Activated B cell treated with CpG ODN at 0.5 μM for 24 hours (primary cell): ENCODE measurements around the gene EMILIN1. TPM values are rescaled to one million over a fixed set of nuclear protein-coding genes. Genes with fewer than 3 reads are reported as not detected.

ENCODE experiments used
- ATAC-seq: fragments of 200-7000 bp; cut with Tn5 transposase; one replicate; pipeline ENCODE4 v1.10.0; 2021; ENCODE audit warnings: low read depth, mild to moderate bottlenecking, moderate library complexity
- CTCF ChIA-PET: fragments of 350-600 bp; sonication (Branson Sonifier 250); formaldehyde crosslinking; loops from one replicate; lab custom pipeline; 2021; ENCODE audit warnings: antibody characterized with exemption; lab: Charles Lee
- POLR2A ChIA-PET: fragments of 350-600 bp; sonication (Branson Sonifier 250); formaldehyde crosslinking; loops from one replicate; lab custom pipeline; 2021; ENCODE audit warnings: antibody characterized with exemption; lab: Charles Lee
- DNase-seq: peaks from one replicate; pipeline ENCODE4 v3.0.0; 2022
- H3K27ac Mint-ChIP-seq: one replicate; pipeline ENCODE4 v1.8.0; 2020; ENCODE audit warnings: mixed read lengths
- H3K27me3 Mint-ChIP-seq: one replicate; pipeline ENCODE4 v1.8.0; 2021; ENCODE audit warnings: mixed read lengths
- H3K36me3 Mint-ChIP-seq: one replicate; pipeline ENCODE4 v1.8.0; 2021; ENCODE audit warnings: low read depth, mixed read lengths
- H3K4me1 Mint-ChIP-seq: one replicate; pipeline ENCODE4 v1.8.0; 2021; ENCODE audit warnings: mixed read lengths
- H3K4me3 Mint-ChIP-seq: one replicate; pipeline ENCODE4 v1.8.0; 2020; ENCODE audit warnings: mild to moderate bottlenecking, mixed read lengths
- H3K9me3 Mint-ChIP-seq: one replicate; pipeline ENCODE4 v1.8.0; 2020; ENCODE audit warnings: mixed read lengths
- intact Hi-C: fragments of 100-400 bp; cut with micrococcal nuclease; formaldehyde crosslinking; loops from one replicate; pipeline ENCODE4 v1.15.1; 2024
- total RNA-seq: library from RNA; stranded (reverse); gene quantifications from 2 replicates; pipeline ENCODE4 v1.2.3, GENCODE V29; 2022
- TF ChIP-seq, protein P1 (sequence below): fragments of 200-600 bp; IDR thresholded peaks from one replicate; pipeline ENCODE4 v1.8.0; 2022; ENCODE audit warnings: antibody characterized with exemption, mild to moderate bottlenecking

The EMILIN1 gene
- total RNA-seq, 1 donor from 2014 or later = 0.69 TPM

DNA sequence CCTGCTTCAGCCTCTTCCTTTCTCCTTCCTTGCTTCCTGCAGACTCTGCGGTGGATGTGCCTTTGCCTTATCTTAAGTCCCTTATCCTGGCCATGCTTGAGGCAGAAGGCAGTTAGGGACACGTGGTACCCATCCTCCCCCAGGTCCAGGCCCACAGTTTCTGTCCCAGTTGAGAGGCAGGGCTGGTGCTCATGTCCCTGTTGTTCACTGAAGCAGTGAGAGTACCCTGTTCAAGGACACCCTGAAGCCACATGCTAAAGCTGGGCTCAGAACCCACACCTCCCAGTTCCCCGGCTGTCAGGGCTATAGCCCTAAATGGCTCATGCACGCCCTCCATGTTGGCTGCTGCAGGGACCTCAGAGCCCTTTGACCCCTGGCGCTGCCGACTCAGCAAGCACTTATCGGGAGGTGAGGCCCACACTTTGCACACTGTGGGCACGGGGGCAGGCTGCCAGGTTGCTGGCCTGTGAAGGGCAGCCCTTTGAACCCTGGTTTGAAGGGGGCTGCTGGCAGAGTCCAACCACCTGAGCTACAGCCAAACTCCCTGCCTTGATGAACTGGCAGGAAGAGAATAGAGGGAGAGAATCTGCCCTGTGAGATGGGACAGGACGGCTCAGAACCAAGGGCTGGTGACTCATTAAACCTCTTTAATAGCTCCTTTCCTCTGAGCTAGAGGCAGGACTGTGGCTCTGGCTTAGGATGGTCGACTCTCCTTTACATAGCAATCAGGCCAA, 14.4 kb downstream of the EMILIN1 start:
- no peaks in the 10 kb centered on the region for H3K9me3 Mint-ChIP-seq
- no peaks in the 10 kb centered on the region for H3K27me3 Mint-ChIP-seq
- no peak overlapping the region for H3K27ac Mint-ChIP-seq
- TF ChIP-seq, protein P1, sequence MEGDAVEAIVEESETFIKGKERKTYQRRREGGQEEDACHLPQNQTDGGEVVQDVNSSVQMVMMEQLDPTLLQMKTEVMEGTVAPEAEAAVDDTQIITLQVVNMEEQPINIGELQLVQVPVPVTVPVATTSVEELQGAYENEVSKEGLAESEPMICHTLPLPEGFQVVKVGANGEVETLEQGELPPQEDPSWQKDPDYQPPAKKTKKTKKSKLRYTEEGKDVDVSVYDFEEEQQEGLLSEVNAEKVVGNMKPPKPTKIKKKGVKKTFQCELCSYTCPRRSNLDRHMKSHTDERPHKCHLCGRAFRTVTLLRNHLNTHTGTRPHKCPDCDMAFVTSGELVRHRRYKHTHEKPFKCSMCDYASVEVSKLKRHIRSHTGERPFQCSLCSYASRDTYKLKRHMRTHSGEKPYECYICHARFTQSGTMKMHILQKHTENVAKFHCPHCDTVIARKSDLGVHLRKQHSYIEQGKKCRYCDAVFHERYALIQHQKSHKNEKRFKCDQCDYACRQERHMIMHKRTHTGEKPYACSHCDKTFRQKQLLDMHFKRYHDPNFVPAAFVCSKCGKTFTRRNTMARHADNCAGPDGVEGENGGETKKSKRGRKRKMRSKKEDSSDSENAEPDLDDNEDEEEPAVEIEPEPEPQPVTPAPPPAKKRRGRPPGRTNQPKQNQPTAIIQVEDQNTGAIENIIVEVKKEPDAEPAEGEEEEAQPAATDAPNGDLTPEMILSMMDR = no peak
- ChIA-PET CTCF (no interaction called here), POLR2A (no interaction called here)
- H3K4me3 Mint-ChIP-seq = no peak overlapping the region
- DNase-seq (no peak), ATAC-seq (no peak)
- H3K4me1 Mint-ChIP-seq = peaks cover 11% of the 10 kb centered on the region
- H3K36me3 Mint-ChIP-seq = no peaks in the 10 kb centered on the region
- intact Hi-C loops = no loop called here

DNA sequence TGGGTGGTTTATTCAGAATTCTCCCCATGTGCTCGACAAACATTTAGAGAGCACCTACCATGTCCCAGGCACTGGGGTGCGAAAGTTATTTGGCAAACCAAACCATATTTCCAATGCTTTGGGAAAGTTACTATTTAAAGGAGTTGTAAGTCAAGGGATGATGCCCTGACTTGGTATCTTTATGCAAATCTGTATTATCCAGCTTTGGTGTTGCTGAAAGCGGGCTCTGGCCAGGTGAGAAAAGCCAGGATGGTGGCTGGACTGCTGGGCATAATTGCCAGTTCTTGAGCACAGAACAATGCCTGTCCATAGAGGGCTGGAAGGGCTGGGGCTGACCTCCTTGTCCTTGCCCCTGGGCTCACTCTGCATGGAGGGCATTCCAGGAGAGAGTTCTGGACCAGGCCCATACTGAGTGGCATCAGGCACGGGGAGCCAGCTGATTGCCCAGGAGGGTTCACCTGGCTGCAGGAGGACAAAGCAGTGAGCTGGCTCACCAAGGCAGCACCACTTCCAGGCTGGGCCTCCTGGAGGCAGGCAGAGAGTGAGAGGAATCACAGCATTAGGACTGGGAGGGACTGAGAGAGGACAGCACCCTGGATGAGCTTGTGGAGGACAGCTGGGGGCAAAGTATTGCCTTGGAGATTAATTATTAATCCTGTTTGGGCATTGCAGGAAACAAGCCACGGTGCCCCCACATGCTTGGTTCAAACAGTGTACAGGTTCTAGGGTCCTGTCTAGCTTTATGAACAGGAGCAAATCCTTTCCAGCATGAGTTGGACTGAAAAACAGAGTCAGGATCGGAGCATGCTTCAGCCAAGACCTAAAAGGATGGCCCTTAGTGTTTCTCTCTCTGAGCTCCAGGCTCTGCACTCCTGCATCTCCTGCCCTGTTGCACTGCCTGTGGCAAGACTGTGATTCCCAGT, 15.3 kb downstream of the EMILIN1 start:
- POLR2A ChIA-PET = interaction anchor here (0.6 kb wide), 1 partner anchor 344 kb away, joined by 8 read pairs; no protein-coding TSS in a partner anchor
- Mint-ChIP-seq H3K9me3 (no peaks in the 10 kb centered on the region), H3K27ac (no peak overlapping the region), H3K27me3 (no peaks in the 10 kb centered on the region), H3K36me3 (no peaks in the 10 kb centered on the region), H3K4me3 (no peak overlapping the region), H3K4me1 (peaks cover 11% of the 10 kb centered on the region)
- CTCF ChIA-PET = no interaction called here
- DNase-seq (no peak), ATAC-seq (no peak)
- intact Hi-C loops = no loop called here
- TF ChIP-seq, protein P1 = no peak

DNA sequence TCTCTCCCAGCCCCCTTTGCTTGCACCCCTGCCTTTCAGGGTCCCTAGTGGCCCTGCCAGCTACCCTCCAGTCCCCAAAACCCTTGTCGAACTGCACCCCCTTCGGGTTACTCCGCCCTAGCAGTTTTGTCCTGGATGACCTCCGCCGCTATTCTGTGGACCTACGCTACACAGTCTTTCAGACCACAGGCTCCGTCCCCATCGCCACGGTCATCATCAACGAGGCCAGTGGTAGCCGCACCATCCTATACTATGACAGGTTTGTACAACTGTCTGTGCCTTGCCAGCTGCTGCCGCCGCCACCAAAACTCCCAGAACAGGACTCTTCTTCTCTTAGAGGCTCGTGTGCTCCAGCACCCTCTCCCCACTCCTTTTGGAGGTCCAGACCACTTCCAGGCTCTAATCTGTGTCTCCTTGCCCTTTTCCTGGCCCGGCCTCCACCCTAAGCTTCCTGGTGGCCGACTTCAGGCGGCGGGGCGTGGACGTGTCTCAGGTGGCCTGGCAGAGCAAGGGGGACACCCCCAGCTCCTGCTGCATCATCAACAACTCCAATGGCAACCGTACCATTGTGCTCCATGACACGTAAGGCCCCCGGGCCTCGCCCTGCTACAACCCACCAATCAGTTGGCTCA, 16.1 kb downstream of the EMILIN1 start:
- DNase-seq (no peak), ATAC-seq (no peak)
- POLR2A ChIA-PET = interaction anchor here (0.6 kb wide), 1 partner anchor 345 kb away, joined by 8 read pairs; no protein-coding TSS in a partner anchor
- no peaks in the 10 kb centered on the region for H3K36me3 Mint-ChIP-seq
- intact Hi-C loops = no loop called here
- H3K4me3 Mint-ChIP-seq = no peak overlapping the region
- CTCF ChIA-PET = no interaction called here
- no peaks in the 10 kb centered on the region for H3K9me3 Mint-ChIP-seq
- H3K27ac Mint-ChIP-seq = no peak overlapping the region
- H3K27me3 Mint-ChIP-seq = no peaks in the 10 kb centered on the region
- H3K4me1 Mint-ChIP-seq = peaks cover 11% of the 10 kb centered on the region
- TF ChIP-seq, protein P1 = no peak

DNA sequence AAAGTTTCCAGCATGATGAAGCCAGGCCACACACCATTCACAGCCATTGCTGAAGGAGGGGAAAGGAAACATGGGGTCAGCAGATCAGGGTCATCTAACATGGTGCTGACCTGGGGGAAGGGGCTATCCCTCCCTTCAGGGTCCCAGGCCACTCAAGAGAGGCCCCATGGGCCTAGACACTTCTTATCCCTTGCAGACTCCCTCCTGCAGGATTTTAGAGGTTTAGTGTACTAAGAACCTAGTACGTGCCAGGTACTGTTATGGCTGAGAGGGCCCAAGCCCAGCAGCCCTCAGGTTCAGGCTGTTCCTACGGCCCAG, 17.0 kb downstream of the EMILIN1 start:
- intact Hi-C loops = no loop called here
- ChIA-PET POLR2A (interaction anchor here (0.9 to 2.1 kb wide), 3 partner anchors 8 to 116 kb away, joined by 3 to 7 read pairs (median 4); partner anchors contain the start of genes ATRAID, OST4 and SLC5A6), CTCF (interaction anchor here (0.6 kb wide), 1 partner anchor 184 kb away, joined by 3 read pairs; no protein-coding TSS in a partner anchor)
- H3K4me3 Mint-ChIP-seq = no peak overlapping the region
- no peaks in the 10 kb centered on the region for H3K36me3 Mint-ChIP-seq
- H3K4me1 Mint-ChIP-seq = peaks cover 11% of the 10 kb centered on the region
- H3K9me3 Mint-ChIP-seq = no peaks in the 10 kb centered on the region
- DNase-seq = no peak
- H3K27me3 Mint-ChIP-seq = no peaks in the 10 kb centered on the region
- ATAC-seq = no peak
- TF ChIP-seq, protein P1 = no peak
- H3K27ac Mint-ChIP-seq = no peak overlapping the region
